ENCODE results near the gene XYLT1. TPM values are rescaled to one million over a fixed set of nuclear protein-coding genes. Genes with fewer than 3 reads are reported as not detected.

XYLT1 gene
- total and polyA plus RNA-seq, 12 donors: 0.29 to 4.0 (median 1.6) TPM

DNA sequence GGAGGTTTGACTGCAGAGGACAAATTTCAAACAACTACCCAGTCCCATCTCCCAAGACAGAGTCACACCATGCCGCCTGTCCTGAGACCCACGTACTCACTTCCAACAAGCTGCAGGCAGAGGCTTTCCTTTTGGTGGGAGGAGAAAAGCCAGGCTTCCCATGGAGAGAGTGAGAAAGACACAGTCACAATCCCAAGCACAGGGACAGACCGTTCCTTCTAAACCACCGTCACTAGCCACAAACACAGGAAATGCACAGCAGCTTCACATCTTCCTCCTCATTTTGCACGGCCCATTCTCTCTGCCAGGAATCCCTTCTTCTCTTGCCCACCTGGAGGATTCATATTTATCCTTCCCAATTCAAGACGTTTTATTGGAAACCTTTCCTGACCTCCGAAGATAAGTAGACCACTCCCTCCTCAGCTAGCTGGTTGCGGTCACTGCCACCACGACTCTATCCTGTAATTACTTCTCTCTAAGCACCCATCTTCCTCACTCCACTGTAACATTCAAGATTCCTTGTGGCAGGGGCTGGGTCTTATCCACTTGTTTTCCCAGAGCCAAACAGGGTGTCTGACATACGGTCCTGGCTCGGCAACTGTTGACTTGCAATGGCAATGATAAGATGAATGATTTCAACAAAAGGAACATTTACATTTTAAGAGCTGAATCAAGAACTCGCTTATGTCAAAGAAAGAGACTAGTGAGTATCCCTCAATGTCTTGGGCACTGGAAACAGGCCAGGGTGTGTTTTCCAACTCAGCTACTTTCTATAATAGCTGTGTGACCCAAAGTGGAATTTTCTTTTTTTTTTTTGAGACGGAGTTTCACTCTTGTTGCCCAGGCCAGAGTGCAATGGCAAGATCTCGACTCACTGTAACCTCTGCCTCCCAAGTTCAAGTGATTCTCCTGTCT, 87.6 kb downstream of the XYLT1 start:
- Histone ChIP-seq H3K9me3 (no peaks in the 10 kb centered on the region), H3K27me3 (no peaks in the 10 kb centered on the region), H3K27ac (peak overlapping the region in 1 of 10 donors; percentile 36), H3K36me3 (no peaks in the 10 kb centered on the region), H3K4me3 (no peak overlapping the region), H3K4me1 (peaks cover 5 to 57% (median 13%) of the 10 kb centered on the region in 9 donors)
- 53 to 55% methylated on average over 14 of the region's 14 CpGs for WGBS, 2 donors
- DNase-seq: no peak
- peak in 3 of 8 donors; percentile 23 to 72 (median 24) for ATAC-seq
- intact Hi-C loops (cut with DNase I): no loop called here
- TF ChIP-seq, protein P1, sequence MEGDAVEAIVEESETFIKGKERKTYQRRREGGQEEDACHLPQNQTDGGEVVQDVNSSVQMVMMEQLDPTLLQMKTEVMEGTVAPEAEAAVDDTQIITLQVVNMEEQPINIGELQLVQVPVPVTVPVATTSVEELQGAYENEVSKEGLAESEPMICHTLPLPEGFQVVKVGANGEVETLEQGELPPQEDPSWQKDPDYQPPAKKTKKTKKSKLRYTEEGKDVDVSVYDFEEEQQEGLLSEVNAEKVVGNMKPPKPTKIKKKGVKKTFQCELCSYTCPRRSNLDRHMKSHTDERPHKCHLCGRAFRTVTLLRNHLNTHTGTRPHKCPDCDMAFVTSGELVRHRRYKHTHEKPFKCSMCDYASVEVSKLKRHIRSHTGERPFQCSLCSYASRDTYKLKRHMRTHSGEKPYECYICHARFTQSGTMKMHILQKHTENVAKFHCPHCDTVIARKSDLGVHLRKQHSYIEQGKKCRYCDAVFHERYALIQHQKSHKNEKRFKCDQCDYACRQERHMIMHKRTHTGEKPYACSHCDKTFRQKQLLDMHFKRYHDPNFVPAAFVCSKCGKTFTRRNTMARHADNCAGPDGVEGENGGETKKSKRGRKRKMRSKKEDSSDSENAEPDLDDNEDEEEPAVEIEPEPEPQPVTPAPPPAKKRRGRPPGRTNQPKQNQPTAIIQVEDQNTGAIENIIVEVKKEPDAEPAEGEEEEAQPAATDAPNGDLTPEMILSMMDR (IDR thresholded peaks at IDR 0.05): no peak

DNA sequence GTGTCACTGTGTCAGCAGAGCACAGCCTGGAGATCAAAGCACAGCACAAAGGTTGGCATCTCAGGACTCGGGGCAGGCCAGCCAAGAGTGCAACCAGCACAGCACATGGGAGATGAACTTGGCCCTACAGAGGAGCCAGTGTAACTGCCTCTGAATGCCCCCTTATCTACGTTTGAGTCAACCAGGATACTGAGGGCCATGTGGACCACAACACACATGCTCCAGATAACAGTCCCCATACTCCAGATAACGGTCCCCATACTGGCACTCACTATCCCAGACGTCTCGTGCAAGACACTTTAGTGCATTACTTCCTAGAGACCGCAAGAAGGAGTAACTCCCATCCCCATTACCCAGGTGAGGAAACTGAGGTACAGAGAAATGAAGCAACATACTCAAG, 88.2 kb downstream of the XYLT1 start:
- Histone ChIP-seq H3K27me3 (no peaks in the 10 kb centered on the region), H3K27ac (peak overlapping the region in 1 of 10 donors; percentile 36), H3K36me3 (no peaks in the 10 kb centered on the region), H3K4me3 (no peak overlapping the region), H3K9me3 (no peaks in the 10 kb centered on the region), H3K4me1 (peaks cover 8 to 64% (median 20%) of the 10 kb centered on the region in 9 donors)
- ATAC-seq (peak in 1 of 8 donors; percentile 30), DNase-seq (no peak)
- intact Hi-C loops (cut with DNase I): no loop called here
- 55 to 71% methylated on average over 6 of the region's 6 CpGs for WGBS, 2 donors
- TF ChIP-seq, protein P1 (IDR thresholded peaks at IDR 0.05): no peak

DNA sequence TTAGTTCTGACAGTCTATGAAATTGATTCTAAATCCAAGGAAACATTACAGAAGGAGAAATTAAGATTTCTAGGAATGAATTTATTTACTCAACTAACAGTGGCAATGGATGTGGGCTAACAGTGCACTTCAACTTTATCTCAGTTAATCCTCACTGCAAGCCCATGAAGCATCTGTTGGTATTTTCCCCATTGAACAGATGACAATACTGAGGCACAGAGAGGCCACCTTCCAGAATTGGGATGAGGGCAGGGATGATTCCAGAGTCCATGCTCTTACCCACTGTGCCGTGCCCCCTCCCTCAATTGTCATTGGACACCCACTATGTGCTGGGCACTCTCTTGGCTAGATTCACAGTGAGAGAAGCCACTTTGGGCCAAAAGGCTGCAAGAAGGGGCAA, 89.0 kb downstream of the XYLT1 start:
- H3K27ac ChIP-seq: no peak overlapping the region
- intact Hi-C loops (cut with DNase I): no loop called here
- TF ChIP-seq, protein P1 (IDR thresholded peaks at IDR 0.05): no peak
- no peaks in the 10 kb centered on the region for H3K27me3 ChIP-seq
- ATAC-seq (no peak), DNase-seq (no peak)
- 51 to 97% methylated on average over 1 of the region's 1 CpG for WGBS, 2 donors
- peaks cover 14 to 69% (median 26%) of the 10 kb centered on the region in 9 donors for H3K4me1 ChIP-seq
- H3K36me3 ChIP-seq: no peaks in the 10 kb centered on the region
- no peak overlapping the region for H3K4me3 ChIP-seq
- H3K9me3 ChIP-seq: no peaks in the 10 kb centered on the region

DNA sequence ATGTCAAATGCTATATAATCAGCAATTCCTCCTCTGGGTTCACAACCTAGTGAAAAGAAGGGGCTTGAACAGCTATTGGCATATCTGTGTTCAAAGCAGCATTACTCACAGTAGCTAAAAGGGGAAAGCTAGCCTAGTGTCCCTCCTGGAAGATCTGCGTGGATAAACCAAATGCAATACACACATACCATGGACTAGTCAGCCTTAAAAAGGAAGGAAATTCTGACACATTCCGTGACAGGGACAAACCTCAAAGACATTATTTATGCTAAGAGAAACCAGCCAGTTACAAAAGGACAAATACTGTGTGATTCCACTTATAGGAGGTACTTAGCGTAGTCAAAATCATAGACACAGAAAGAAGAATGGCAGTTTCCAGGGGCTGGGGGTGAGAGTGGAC, 90.1 kb downstream of the XYLT1 start:
- no peak for DNase-seq
- WGBS, 2 donors: 74 to 76% methylated on average over 3 of the region's 3 CpGs
- Histone ChIP-seq H3K36me3 (no peaks in the 10 kb centered on the region), H3K27me3 (no peaks in the 10 kb centered on the region), H3K4me3 (no peak overlapping the region), H3K9me3 (no peaks in the 10 kb centered on the region), H3K27ac (peak overlapping the region in 1 of 10 donors; percentile 46), H3K4me1 (peaks cover 15 to 74% (median 29%) of the 10 kb centered on the region in 9 donors)
- intact Hi-C loops (cut with DNase I): no loop called here
- ATAC-seq: peak in 1 of 8 donors; percentile 8
- TF ChIP-seq, protein P1 (IDR thresholded peaks at IDR 0.05): no peak

Measured in heart right ventricle (tissue), 16 donors.